Liver (tissue), 2 donors: ENCODE measurements around the gene ECE1.

Experiments
- FOXA1 ChIP-seq: IDR thresholded peaks from 2 replicates; pipeline ENCODE4 v1.6.1; 2016; ENCODE audit warnings: antibody characterized with exemption
- TF ChIP-seq, protein P1 (sequence below): fragments of 150-350 bp; IDR thresholded peaks from 2 replicates; pipeline ENCODE4 v1.5.1; 2017; ENCODE audit warnings: improper control_type of control experiment, low read depth, low read length; ENCODE audit not compliant: missing input control
- donor health status: healthy.

DNA sequence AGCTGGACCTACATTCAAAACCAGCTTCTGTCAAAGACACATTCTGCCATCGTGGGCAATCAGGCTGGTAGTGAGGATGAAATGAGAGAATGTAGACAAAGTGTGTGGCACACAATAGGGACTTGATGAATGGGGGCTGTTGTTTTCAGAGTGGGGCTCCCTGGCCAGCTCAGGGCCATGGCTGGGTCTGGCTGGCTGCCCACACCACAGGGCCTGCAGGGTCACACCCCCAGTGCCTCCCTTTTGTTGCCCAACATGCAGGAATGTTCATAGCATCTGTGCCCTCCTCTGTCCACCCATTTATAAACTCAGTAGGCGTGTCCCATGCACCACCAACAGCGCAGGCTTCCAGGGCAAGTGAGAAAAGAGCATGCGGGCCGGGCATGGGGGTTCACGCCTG, 20.8 kb upstream of the ECE1 start:
- TF ChIP-seq, protein P1, sequence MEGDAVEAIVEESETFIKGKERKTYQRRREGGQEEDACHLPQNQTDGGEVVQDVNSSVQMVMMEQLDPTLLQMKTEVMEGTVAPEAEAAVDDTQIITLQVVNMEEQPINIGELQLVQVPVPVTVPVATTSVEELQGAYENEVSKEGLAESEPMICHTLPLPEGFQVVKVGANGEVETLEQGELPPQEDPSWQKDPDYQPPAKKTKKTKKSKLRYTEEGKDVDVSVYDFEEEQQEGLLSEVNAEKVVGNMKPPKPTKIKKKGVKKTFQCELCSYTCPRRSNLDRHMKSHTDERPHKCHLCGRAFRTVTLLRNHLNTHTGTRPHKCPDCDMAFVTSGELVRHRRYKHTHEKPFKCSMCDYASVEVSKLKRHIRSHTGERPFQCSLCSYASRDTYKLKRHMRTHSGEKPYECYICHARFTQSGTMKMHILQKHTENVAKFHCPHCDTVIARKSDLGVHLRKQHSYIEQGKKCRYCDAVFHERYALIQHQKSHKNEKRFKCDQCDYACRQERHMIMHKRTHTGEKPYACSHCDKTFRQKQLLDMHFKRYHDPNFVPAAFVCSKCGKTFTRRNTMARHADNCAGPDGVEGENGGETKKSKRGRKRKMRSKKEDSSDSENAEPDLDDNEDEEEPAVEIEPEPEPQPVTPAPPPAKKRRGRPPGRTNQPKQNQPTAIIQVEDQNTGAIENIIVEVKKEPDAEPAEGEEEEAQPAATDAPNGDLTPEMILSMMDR = no peak
- no peak for TF ChIP-seq FOXA1
